ENCODE measurements around the gene TRIM31. TPM values are rescaled to one million over a fixed set of nuclear protein-coding genes. Genes with fewer than 3 reads are reported as not detected.

The TRIM31 gene
- total RNA-seq, 1 donor from 2014 or later: not detected

DNA sequence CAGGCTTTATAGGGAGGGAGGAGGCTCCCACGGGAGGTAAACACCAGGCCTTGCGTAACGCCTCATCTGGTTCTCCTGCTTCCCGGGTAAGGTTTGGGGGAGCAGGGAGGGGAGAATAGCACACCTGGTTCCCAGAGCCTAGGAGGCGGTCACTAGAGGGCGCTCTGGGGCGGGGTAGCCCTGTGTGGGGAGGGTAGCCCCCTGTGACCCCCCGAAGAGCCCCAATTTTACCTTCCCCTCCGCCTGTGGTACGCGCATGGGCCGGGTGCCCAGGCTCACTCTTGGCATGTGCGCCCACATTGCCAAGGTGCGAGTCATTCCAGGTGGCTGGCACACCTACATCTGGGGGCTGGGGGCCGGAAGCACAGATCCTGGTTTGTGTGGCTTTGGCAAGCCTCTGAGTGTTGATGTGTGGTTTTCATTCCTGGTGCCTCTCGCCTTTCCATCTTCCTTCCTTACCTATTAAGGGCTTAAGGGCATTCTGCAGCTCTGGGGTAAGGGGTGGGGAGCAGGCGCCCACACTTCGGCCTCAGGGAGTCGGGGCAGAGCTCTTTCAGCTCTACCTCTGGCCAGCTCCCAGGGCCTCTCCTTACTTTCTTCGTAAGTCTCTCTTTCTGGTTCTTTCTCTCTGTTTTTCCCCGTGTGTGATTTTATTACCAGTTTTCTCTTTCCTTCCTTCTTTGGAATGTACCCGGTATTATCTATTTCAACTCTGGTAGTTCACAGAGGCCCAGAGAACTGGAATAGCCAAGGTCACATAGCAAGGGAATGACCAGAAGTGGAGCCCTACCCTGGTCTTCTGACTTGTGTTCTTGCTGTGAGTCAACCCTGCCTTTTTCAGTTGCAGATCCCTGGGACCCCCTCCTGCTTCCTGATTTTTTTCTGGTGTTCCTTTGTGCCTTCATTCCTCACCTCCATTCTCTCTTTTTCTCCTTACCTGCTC is 36.8 kb downstream of the TRIM31 start:
- DNase-seq: no peak

DNA sequence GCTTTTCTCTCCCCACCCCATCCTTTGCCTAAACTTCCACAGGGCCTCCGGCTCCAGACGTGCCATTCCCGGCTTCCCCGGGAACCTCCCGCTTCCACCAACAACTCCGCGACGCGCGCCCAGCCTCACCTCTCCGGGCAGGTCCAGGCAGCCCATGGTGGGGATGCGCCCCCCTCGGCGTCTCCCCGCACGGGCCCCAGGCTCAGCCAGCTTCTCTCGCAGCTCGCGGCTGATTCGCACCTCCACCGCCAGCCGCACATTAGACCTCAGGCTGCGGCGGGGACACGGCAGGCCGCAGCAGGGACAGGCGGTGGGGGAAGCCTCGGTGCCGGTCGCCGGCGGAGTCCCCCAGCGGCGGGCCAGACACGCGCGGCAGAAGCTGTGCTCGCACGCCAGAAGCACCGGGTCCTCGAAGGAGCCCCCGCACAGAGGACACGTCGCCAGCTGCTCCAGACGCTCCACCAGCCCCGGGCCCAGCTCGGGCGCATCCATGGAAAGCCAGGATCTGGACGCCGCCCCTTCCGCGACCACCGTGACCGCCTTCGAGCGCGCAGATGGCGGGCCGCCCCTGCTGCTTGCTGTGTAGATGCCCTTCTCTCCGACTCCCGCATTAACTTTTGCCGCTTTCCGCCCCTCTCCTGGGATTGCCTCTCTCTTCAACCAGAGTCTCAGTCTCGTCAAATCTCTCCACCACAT is 37.6 kb downstream of the TRIM31 start, which contains the start of gene RNF39:
RNF39 (minus strand) TSS at position 676 of the 696 bp plus-strand sequence; CDS start at position 492, 184 bp downstream.
- no peak for DNase-seq

DNA sequence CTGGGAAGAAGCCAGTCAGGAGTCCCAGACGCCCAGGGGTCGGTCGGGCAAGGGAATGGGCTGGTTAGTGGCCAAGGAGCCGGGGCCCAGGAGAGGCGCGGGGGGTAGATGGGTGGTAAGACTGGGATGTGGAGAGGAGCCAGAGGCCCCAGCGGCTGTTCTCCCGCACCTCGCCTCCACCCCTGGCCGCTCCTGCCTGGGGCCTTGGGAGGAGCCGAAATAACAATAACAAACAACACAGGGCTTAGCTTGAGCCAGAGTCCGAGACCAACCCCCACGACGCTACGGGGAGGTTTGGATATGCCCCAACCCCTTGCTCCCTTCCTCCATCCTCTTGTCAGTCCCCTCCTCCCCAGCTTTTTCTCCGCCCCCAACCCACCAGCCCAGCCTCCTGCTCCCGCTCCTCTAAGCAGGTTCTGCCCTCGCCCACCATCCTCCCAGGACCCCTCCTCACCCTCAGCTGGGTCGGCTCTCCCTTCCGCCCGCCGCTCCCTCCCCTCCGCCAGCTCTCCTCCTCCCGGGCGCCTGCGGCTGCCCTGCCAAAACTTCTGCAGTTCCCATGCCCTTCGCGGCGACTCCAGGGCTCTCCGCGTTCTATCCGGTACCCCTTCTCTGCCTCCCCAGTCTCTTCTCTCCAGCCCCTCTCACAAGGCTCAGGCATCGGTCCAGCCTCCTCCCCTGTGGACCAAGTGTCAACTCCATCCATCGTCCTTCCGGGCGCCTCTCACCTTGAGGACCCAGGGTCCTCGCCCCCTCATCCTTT is 38.4 kb downstream of the TRIM31 start:
- DNase-seq: no peak

DNA sequence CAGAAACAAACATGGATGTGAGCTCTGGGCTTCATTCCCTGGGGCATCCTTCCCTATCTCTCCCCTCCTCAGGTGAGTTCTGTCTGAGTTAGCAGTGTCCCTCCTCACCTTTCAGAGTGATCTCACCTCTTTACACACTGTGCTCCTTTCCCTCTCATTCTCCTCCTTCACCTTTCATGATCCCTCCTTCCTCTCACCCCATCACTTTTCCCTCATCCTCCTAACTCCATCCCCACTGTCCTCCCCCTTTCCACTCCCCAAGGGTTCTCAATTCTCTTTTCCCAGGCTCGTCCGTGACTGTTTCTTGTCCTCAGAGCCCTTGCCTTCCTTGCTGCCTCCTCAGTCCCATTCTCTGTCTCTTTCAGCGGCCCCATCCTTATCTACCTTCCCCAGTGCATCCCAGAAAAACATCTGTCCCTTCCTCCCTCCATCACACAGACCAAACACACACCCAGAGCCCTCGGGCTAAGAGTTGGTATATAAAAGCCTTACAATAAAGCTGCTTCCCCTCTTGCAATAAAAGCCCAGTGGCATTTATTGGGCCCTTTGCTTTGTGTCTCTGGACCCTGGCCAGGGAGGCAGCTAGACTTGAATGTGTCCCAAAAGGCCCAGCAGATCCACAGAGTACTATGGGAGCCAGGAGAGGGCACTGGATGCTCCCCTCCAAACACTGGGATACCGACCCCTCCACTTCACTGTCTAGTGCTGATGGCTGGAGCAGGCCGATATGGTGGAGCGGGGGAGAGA is 39.2 kb downstream of the TRIM31 start:
- DNase-seq: no peak

DNA sequence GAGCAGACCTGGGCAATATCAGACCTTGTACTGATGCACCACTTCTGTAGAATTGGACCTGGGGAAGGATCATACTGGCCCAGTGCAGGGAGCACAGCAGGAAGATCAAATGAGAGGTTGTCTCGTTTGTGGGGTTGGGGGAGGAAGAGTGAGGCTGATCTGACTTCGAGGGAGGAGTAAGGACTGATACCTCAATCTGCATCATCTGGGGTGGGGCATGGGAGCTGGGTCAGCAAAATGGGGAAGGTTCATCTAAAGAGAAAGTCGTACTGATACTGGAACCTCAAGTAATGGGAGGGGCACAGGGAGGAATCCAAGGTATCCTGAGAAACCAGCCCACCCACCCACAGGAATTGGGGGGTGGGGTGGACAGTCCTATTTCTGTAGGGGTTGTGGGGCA is 41.0 kb downstream of the TRIM31 start:
- no peak for DNase-seq

DNA sequence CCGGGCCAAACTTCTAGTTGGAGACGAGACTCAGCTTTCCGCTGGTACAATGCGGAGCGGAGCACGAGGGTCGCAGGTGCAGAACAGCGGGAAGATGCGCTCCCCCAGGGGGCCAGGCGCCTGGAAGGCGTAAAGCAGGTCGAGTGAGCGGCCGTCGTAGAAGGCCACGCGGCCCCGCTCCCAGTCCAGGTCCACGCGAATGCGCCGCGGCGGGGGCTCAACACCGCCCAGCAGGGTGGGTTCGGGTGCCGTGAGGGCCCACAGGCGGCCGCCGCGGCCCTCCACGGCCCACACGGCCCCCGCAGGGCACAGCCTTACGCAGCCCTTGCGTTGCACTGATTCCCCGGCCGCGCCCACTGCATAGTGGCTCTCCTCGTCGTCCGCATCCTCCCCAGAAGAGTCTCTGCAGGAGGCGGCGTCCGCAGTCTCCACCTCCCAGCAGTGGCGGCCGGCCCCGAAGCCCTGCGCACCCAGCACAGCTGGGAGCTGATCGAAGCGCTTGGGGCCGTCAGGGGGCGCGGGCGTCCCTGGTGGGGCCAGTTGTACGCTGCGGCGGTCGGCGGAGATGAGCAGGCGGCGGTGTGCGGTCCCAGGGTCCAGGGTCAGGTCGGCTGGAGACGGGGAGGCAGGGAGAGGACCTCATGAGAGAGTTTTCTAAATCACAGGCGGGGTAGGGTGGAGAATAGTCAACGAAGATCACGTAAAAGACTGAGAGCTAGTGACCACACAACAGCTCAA is 41.6 kb downstream of the TRIM31 start:
- DNase-seq: no peak

GRCh38 chr6:30067460-30068139 is 45.3 kb downstream of the TRIM31 start:
- DNase-seq: no peak

DNA sequence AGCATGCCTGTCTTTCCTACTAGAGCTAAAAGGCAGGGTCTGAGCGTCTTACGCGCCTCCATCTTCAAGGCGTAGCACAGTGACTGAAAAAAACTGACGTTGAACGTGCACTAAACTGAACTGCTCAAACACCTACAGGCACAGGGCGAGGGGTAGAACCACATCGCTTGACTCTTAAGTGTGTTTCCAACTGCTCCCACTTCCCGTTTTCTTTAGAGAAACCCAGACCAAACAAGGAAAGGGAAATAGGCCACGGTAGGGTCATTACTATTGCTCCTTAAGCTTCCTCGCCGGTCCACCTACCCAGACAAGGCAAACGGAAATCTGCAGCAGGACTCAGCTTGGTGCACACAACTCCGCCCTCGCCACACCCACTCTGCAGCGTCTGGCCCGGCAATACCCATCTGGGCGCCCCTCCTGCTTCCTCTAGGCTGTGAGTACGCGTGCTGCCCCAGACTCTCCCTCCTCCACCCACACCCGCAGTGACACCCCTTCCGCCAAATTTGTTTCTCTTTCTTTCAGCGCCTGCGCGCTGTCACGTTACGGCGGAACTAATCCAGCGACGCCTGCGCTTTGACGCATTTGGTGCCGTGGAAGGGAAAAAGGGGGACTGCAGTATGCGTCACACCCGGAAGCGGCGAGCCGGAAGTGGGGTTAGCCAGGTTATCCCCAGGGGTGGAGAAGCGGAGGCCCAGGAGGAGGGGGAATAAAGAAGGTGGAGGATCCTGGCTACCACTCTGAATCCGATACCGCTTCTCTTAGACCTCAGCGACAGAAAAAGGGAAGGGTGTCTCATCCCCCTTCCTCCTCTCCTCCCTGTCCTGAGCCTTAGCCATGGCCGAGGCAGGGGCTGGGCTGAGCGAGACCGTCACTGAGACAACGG is 46.1 kb downstream of the TRIM31 start, which contains the start of gene PPP1R11:
PPP1R11 (plus strand) TSS at position 622 of the 883 bp plus-strand sequence; CDS start at position 835, 213 bp downstream.
- DNase-seq: peak; percentile 97

- DNase-seq: no peak
These were observed 46.8 kb downstream of the TRIM31 start for GRCh38 chr6:30066082-30066481.

DNA sequence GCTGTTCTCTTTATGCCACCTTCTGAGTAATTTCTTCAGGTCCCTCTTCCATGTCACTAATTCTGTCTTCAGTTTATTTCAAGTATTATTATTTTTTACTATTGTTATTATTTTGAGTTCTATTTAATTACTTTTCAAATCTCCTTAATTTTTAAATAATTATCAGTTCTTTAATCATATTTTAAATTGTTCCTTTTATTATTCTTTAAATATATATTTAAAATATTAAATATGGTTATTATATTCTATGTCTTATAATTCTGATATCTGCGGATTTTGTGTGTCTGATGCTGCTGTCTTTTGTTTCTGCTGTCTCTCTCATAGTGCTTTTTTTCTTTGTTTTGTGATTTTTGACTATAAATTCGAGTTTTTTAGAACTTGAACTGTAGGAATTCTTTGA is 49.6 kb downstream of the TRIM31 start:
- no peak for DNase-seq

- no peak for DNase-seq
These were observed 50.3 kb downstream of the TRIM31 start for GRCh38 chr6:30062471-30063178.

DNA sequence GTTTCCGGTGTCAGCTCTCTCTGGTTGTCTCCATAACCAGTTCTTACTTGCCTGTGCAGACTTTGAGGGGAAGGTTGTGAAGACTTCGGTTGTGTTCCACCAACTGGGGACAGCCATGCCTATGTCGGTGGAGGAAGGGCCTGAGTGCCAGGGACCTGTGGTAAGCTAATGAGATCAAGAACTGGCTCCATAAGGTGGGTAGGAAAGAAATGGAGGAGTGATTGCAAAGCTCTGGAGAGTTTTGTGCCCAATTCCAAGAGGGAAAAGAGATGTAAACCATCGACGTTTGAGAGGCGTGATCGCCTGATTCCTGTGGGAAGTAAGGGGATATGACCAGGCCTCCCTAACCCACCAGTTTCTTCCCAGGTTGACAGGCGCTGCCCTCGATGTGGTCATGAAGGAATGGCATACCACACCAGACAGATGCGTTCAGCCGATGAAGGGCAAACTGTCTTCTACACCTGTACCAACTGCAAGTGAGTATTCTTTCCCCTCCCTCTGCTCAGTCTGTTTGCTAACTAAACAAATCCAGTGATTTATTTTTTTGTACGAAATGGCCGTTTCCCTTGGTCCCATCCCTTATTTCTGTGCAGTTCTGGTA is 50.9 kb downstream of the TRIM31 start:
- DNase-seq: no peak

GRCh38 chr6:30061092-30061857 is 51.6 kb downstream of the TRIM31 start, which contains the start of gene POLR1H:
Gene POLR1H, plus strand, starts transcription at chr6:30061265. Its CDS starts 260 bp downstream, at chr6:30061525.
- DNase-seq: peak; percentile 92

GRCh38 chr6:30060606-30061091 is 52.2 kb downstream of the TRIM31 start:
- peak; percentile 53 for DNase-seq

- DNase-seq: no peak
These were observed 57.4 kb downstream of the TRIM31 start for GRCh38 chr6:30055513-30055912.

GRCh38 chr6:30053682-30054081 is 59.2 kb downstream of the TRIM31 start:
- no peak for DNase-seq

All from occipital lobe (tissue), 2 donors.